ENCODE data around the gene NKAIN2.

Gene NKAIN2

DNA sequence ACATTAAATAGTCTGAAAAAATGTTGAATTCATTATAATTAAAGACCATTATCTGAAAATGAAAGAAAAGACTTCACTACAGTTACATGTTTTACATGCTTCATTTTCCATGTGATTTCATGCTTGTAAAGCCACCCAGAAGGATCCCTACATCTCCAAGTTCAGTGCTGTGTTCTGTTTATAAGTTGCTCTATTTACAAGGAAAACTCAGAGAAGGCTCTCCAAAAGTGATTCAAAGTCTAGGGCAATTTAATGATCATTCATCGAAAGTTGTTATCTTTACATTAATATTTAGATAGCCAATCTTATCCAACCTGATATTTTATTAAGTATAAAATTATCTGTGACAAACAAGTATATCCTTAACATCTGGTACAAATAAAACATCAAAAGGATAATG is 663.7 kb downstream of the NKAIN2 start:
- no peak for DNase-seq (ENCODE audit: extremely low read depth, low read depth)
- TF ChIP-seq, protein P1, sequence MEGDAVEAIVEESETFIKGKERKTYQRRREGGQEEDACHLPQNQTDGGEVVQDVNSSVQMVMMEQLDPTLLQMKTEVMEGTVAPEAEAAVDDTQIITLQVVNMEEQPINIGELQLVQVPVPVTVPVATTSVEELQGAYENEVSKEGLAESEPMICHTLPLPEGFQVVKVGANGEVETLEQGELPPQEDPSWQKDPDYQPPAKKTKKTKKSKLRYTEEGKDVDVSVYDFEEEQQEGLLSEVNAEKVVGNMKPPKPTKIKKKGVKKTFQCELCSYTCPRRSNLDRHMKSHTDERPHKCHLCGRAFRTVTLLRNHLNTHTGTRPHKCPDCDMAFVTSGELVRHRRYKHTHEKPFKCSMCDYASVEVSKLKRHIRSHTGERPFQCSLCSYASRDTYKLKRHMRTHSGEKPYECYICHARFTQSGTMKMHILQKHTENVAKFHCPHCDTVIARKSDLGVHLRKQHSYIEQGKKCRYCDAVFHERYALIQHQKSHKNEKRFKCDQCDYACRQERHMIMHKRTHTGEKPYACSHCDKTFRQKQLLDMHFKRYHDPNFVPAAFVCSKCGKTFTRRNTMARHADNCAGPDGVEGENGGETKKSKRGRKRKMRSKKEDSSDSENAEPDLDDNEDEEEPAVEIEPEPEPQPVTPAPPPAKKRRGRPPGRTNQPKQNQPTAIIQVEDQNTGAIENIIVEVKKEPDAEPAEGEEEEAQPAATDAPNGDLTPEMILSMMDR (IDR thresholded peaks at IDR 0.05; ENCODE audit: low read depth, low read length, missing control alignments) = no peak

DNA sequence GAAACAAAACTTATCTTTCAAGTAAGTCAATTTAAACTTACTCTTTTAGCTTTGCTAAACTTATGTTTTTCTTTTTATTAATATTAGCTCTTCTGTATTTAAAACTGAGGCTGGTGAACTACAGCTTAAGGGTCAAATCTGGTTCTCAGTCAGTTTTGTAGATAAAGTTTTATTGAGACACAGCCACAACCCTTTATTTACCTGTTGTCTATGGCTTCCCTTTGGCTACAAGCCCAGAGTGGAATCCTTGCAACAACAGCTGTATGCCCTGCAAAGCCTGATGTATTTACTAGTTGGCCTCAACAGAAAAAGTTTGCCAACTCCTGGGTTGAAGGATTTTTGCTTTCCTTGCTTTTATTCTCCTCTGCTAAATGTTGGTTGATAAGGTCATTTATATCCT is 667.1 kb downstream of the NKAIN2 start:
- H3K4me3 ChIP-seq (replicated peaks; ENCODE audit: low read depth, low read length) = no peak overlapping the region
- DNase-seq (ENCODE audit: extremely low read depth, low read depth) = no peak
- TF ChIP-seq, protein P1 (IDR thresholded peaks at IDR 0.05; ENCODE audit: low read depth, low read length, missing control alignments) = no peak

More for the DNA sequence above, 663.7 kb downstream of the NKAIN2 start:
- H3K4me3 ChIP-seq (replicated peaks; ENCODE audit: low read depth, low read length) = no peak overlapping the region

DNA sequence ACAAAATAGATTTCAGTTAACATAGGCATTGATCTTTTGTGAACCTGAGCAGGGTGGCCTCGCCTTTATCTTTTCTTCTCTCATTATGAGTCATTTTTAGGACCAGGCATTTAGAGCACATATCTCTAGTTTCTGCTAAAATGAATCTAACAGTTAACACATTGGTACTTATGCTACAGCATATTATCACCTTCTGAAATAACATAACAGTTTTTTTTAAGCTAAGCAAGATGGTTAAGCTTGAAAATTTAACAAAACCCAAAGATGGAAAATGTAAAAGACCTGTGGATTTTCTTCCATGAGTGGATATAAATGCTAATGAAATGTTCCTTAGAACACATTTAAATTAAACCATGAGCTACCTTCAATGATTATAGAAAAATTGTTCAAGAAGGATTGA is 671.5 kb downstream of the NKAIN2 start:
- DNase-seq (ENCODE audit: extremely low read depth, low read depth) = no peak
- H3K4me3 ChIP-seq (replicated peaks; ENCODE audit: low read depth, low read length) = no peak overlapping the region
- TF ChIP-seq, protein P1 (IDR thresholded peaks at IDR 0.05; ENCODE audit: low read depth, low read length, missing control alignments) = no peak

DNA sequence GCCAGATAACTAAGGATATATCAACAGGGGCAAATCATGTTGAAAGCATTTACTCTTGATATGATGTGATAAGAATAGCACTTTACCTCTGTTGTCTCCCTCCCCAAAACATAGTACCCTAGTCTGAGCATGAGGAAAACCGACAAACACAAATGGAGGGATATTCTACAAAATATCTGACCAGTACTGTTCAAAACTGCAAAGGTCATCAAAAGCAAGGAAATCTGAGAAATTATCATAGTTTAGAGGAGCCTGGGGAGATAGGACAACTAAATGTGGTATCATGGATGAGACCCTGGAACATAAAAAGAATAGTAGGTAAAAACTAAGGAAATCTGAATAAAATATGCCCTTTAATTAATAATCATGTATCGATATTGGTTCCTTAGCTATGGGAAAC is 675.2 kb downstream of the NKAIN2 start:
- TF ChIP-seq, protein P1 (IDR thresholded peaks at IDR 0.05; ENCODE audit: low read depth, low read length, missing control alignments) = no peak
- DNase-seq (ENCODE audit: extremely low read depth, low read depth) = no peak
- no peak overlapping the region for H3K4me3 ChIP-seq (replicated peaks; ENCODE audit: low read depth, low read length)

DNA sequence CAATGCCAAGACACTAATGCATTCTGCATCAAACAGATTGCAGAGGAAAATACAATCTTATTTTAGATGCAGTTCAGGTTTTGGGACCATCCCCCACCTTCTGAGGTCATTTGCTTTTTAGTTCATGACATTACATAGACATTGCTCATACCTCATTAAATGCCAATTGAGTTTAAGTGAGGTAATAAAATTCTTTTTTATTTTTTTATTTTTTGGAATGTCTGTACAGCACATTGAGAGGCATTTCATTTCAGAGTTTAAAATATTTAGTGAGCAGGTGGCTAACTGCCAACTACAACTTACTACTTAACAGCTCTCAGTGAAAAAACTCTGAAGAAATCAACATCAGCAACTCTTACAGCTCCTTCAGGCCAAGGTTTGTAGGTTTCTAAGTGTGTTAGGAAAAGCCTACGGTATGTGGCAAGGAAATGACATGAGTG is 676.3 kb downstream of the NKAIN2 start:
- H3K4me3 ChIP-seq (replicated peaks; ENCODE audit: low read depth, low read length) = no peak overlapping the region
- DNase-seq (ENCODE audit: extremely low read depth, low read depth) = no peak
- TF ChIP-seq, protein P1 (IDR thresholded peaks at IDR 0.05; ENCODE audit: low read depth, low read length, missing control alignments) = no peak

DNA sequence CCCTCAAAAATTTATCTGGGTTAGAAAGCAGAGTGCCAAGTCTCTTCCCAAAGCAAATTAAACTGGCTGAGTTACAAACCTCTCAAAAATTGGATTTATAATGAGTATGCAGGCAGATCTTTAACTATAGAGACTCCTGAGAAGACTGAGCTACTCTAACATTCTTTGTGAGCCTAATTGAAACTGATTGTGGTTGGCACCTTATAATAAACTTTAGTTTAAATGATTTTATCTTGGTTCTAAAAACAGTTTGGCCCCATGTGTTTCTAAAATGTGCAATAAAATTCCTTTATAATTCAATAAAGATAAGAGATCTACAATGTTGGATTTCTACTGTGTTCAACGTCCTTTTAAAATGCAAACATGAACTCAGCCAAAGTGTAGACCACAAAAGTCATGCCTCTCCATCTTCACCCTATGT is 678.4 kb downstream of the NKAIN2 start:
- H3K4me3 ChIP-seq (replicated peaks; ENCODE audit: low read depth, low read length) = no peak overlapping the region
- no peak for DNase-seq (ENCODE audit: extremely low read depth, low read depth)
- TF ChIP-seq, protein P1 (IDR thresholded peaks at IDR 0.05; ENCODE audit: low read depth, low read length, missing control alignments) = no peak

Data from HFF-Myc (cell line).